Measurements from ENCODE around the gene DENR. TPM values are rescaled to one million over a fixed set of nuclear protein-coding genes. Genes with fewer than 3 reads are reported as not detected.

Gene DENR
- total and polyA plus RNA-seq, 2 of the 13 experiments (the other 11 are each of a cell fraction or from before 2014, with no cell fraction given) = 30.0 to 59.1 TPM

DNA sequence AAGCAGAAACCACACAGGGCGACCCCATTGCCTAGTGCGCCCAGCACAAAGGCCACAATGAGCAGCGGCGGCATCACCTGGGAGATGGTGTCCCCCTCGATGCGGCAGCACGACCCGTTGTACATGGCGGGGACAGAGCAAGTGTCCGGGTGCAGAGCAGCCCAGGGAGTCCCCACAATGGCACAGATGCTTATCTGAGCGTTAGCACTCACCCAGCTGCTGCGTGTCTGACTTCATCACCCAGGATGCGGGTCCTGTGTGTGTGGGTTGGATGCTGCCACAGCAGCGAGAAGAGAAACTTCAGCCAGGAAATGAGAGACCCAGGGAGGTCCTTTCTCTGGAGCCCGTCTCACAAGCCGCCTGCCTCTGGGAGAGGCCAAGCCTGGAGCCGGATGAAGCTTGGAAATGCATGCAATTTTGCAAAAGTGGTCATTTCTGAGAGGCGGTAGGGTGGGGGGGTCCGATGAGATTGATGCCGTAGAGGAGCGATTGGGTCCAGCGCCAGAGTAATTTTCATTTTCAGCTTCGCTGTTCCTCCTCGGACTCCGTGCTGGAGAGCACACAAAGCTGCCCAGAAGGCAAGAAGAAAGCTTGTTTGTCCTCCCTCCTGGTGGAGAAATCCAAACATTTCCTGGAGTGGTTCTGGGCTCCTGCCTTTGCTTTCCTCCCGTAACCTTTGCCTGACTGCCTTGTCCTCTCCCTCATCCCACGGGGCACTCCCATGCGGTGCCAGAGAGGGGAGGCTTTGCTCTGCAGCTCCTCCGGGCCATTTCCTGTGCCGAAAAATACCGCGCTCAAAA lies 22.2 kb upstream of the DENR start, which contains the start of gene HCAR1 (continued):
- TF ChIP-seq, protein P1, sequence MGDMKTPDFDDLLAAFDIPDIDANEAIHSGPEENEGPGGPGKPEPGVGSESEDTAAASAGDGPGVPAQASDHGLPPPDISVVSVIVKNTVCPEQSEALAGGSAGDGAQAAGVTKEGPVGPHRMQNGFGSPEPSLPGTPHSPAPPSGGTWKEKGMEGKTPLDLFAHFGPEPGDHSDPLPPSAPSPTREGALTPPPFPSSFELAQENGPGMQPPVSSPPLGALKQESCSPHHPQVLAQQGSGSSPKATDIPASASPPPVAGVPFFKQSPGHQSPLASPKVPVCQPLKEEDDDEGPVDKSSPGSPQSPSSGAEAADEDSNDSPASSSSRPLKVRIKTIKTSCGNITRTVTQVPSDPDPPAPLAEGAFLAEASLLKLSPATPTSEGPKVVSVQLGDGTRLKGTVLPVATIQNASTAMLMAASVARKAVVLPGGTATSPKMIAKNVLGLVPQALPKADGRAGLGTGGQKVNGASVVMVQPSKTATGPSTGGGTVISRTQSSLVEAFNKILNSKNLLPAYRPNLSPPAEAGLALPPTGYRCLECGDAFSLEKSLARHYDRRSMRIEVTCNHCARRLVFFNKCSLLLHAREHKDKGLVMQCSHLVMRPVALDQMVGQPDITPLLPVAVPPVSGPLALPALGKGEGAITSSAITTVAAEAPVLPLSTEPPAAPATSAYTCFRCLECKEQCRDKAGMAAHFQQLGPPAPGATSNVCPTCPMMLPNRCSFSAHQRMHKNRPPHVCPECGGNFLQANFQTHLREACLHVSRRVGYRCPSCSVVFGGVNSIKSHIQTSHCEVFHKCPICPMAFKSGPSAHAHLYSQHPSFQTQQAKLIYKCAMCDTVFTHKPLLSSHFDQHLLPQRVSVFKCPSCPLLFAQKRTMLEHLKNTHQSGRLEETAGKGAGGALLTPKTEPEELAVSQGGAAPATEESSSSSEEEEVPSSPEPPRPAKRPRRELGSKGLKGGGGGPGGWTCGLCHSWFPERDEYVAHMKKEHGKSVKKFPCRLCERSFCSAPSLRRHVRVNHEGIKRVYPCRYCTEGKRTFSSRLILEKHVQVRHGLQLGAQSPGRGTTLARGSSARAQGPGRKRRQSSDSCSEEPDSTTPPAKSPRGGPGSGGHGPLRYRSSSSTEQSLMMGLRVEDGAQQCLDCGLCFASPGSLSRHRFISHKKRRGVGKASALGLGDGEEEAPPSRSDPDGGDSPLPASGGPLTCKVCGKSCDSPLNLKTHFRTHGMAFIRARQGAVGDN (CRISPR knock-in tag; IDR thresholded peaks at IDR 0.05) = peak; percentile 80; the same call in 1 of the 2 replicates
- TF ChIP-seq ZNF251 (CRISPR knock-in tag; IDR thresholded peaks at IDR 0.05) = no peak
- no peak for TF ChIP-seq CHCHD3 (CRISPR knock-in tag; IDR thresholded peaks at IDR 0.05)
- TF ChIP-seq FOSL2 (CRISPR knock-in tag; IDR thresholded peaks at IDR 0.05) = no peak
- TF ChIP-seq POGZ (CRISPR knock-in tag; IDR thresholded peaks at IDR 0.05) = no peak
- TF ChIP-seq, protein P2, sequence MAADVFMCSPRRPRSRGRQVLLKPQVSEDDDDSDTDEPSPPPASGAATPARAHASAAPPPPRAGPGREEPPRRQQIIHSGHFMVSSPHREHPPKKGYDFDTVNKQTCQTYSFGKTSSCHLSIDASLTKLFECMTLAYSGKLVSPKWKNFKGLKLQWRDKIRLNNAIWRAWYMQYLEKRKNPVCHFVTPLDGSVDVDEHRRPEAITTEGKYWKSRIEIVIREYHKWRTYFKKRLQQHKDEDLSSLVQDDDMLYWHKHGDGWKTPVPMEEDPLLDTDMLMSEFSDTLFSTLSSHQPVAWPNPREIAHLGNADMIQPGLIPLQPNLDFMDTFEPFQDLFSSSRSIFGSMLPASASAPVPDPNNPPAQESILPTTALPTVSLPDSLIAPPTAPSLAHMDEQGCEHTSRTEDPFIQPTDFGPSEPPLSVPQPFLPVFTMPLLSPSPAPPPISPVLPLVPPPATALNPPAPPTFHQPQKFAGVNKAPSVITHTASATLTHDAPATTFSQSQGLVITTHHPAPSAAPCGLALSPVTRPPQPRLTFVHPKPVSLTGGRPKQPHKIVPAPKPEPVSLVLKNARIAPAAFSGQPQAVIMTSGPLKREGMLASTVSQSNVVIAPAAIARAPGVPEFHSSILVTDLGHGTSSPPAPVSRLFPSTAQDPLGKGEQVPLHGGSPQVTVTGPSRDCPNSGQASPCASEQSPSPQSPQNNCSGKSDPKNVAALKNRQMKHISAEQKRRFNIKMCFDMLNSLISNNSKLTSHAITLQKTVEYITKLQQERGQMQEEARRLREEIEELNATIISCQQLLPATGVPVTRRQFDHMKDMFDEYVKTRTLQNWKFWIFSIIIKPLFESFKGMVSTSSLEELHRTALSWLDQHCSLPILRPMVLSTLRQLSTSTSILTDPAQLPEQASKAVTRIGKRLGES (CRISPR knock-in tag; IDR thresholded peaks at IDR 0.05; ENCODE audit: borderline replicate concordance) = no peak
- TF ChIP-seq, protein P3, sequence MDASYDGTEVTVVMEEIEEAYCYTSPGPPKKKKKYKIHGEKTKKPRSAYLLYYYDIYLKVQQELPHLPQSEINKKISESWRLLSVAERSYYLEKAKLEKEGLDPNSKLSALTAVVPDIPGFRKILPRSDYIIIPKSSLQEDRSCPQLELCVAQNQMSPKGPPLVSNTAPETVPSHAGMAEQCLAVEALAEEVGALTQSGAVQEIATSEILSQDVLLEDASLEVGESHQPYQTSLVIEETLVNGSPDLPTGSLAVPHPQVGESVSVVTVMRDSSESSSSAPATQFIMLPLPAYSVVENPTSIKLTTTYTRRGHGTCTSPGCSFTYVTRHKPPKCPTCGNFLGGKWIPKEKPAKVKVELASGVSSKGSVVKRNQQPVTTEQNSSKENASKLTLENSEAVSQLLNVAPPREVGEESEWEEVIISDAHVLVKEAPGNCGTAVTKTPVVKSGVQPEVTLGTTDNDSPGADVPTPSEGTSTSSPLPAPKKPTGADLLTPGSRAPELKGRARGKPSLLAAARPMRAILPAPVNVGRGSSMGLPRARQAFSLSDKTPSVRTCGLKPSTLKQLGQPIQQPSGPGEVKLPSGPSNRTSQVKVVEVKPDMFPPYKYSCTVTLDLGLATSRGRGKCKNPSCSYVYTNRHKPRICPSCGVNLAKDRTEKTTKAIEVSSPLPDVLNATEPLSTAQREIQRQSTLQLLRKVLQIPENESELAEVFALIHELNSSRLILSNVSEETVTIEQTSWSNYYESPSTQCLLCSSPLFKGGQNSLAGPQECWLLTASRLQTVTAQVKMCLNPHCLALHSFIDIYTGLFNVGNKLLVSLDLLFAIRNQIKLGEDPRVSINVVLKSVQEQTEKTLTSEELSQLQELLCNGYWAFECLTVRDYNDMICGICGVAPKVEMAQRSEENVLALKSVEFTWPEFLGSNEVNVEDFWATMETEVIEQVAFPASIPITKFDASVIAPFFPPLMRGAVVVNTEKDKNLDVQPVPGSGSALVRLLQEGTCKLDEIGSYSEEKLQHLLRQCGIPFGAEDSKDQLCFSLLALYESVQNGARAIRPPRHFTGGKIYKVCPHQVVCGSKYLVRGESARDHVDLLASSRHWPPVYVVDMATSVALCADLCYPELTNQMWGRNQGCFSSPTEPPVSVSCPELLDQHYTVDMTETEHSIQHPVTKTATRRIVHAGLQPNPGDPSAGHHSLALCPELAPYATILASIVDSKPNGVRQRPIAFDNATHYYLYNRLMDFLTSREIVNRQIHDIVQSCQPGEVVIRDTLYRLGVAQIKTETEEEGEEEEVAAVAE (CRISPR knock-in tag; IDR thresholded peaks at IDR 0.05; ENCODE audit: borderline replicate concordance) = no peak
- no peak for TF ChIP-seq ZNF619 (CRISPR knock-in tag; IDR thresholded peaks at IDR 0.05)
- no peak for TF ChIP-seq RBFOX2 (IDR thresholded peaks at IDR 0.05; ENCODE audit: low read depth, low read length)
- TF ChIP-seq, protein P4, sequence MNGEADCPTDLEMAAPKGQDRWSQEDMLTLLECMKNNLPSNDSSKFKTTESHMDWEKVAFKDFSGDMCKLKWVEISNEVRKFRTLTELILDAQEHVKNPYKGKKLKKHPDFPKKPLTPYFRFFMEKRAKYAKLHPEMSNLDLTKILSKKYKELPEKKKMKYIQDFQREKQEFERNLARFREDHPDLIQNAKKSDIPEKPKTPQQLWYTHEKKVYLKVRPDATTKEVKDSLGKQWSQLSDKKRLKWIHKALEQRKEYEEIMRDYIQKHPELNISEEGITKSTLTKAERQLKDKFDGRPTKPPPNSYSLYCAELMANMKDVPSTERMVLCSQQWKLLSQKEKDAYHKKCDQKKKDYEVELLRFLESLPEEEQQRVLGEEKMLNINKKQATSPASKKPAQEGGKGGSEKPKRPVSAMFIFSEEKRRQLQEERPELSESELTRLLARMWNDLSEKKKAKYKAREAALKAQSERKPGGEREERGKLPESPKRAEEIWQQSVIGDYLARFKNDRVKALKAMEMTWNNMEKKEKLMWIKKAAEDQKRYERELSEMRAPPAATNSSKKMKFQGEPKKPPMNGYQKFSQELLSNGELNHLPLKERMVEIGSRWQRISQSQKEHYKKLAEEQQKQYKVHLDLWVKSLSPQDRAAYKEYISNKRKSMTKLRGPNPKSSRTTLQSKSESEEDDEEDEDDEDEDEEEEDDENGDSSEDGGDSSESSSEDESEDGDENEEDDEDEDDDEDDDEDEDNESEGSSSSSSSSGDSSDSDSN (CRISPR knock-in tag; IDR thresholded peaks at IDR 0.05) = peak; percentile 32; the same call in 1 of the 2 replicates
- no peak for TF ChIP-seq ASH2L (IDR thresholded peaks at IDR 0.05; ENCODE audit: insufficient read length, low read depth, low read length)
- no peak for TF ChIP-seq ZNF274 (CRISPR knock-in tag; IDR thresholded peaks at IDR 0.05)
- no peak for TF ChIP-seq HNF4G (IDR thresholded peaks at IDR 0.05; ENCODE audit: borderline replicate concordance, low read depth, low read length)
- no peak for TF ChIP-seq HNF4G (CRISPR knock-in tag; IDR thresholded peaks at IDR 0.05; ENCODE audit: borderline replicate concordance, low read depth)
